ENCODE data around the gene MAGI3. TPM values are rescaled to one million over a fixed set of nuclear protein-coding genes. Genes with fewer than 3 reads are reported as not detected.

The MAGI3 gene
- total and polyA plus RNA-seq, 8 donors: 3.5 to 225 (median 49.7) TPM

DNA sequence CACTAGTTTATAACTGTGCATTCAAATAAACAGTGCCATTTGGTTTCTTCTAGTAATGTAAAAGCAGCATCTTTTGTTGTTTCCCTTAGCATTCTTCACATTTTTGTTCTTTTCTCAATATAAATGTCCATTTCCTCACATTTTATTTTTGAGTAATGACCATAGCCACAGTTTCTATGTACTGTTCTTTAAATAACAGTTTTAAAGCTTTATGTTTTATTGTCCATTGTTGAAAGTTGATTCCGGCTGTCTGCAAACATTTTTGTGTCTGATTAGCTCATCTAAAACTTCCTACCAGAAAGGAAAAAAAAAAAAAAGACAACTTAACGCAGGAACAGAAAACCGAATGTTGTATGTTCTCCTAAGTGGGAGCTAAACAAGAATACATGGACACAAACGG lies 139.7 kb downstream of the MAGI3 start:
- H3K4me3 ChIP-seq: no peak overlapping the region
- WGBS, 5 donors: 73 to 83% (median 77%) methylated on average over 4 of the region's 4 CpGs

DNA sequence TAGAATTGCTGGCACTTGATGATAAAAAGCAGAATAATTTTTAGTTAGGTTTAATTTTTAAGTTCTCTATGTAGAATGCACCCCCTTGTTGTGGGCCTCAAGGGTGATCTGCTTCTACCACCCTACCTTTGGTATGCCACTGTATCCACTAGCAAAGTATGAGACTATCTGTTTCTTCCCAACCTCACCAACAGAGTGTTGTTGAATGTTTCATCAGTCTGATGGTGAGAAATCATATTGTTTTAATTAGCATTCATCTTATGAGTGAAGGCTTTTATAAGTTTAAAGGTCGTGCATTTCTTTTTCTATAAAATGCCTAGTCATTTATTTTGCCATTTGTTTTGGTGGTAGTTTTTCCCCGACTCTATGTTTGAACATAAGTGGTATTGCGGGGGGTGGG lies 141.0 kb downstream of the MAGI3 start:
- intact Hi-C loops (cut with DNase I; ENCODE audit: low total_unique reads): no loop called here
- no peak for DNase-seq

More for the DNA sequence above, 139.7 kb downstream of the MAGI3 start:
- Histone ChIP-seq H3K27me3 (no peaks in the 10 kb centered on the region), H3K27ac (no peak overlapping the region), H3K4me1 (peaks cover 0 to 9% (median 2%) of the 10 kb centered on the region in 4 donors), H3K9me3 (peaks cover 0 to 10% (median 4%) of the 10 kb centered on the region in 4 donors), H3K36me3 (no peaks in the 10 kb centered on the region)
- no peak for TF ChIP-seq POLR2A (IDR thresholded peaks at IDR 0.05)
- no peak for DNase-seq
- intact Hi-C loops (cut with DNase I; ENCODE audit: low total_unique reads): no loop called here

DNA sequence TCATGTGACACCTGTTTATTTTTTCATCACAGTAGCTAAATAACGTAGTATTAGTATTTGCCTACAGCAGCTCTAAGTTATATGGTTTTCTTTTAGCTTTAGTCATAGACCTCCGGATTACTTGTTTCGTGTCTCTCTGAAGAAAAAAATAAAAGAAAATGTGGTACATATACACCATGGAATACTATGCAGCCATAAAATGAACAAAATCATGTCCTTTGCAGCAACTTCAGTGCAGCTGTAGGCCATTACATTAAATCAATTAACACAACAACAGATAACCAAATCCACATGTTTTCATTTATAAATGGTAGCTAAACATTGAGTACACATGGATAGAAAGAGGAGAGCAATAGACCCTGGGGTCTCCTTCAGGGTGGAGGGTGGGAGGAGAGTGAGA lies 142.7 kb downstream of the MAGI3 start:
- no peaks in the 10 kb centered on the region for H3K27me3 ChIP-seq
- no peak overlapping the region for H3K27ac ChIP-seq
- H3K36me3 ChIP-seq: no peaks in the 10 kb centered on the region
- H3K9me3 ChIP-seq: peaks cover 0 to 6% (median 2%) of the 10 kb centered on the region in 4 donors
- TF ChIP-seq POLR2A (IDR thresholded peaks at IDR 0.05) (no peak), EP300 (IDR thresholded peaks at IDR 0.05) (no peak)
- intact Hi-C loops (cut with DNase I; ENCODE audit: low total_unique reads): no loop called here
- WGBS, 5 donors: 63 to 96% (median 94%) methylated on average over 3 of the region's 3 CpGs
- DNase-seq: no peak
- H3K4me3 ChIP-seq: no peak overlapping the region
- H3K4me1 ChIP-seq: peaks cover 0 to 9% (median 2%) of the 10 kb centered on the region in 4 donors

More for the DNA sequence above, 141.0 kb downstream of the MAGI3 start:
- TF ChIP-seq POLR2A (IDR thresholded peaks at IDR 0.05): no peak
- TF ChIP-seq, protein P1, sequence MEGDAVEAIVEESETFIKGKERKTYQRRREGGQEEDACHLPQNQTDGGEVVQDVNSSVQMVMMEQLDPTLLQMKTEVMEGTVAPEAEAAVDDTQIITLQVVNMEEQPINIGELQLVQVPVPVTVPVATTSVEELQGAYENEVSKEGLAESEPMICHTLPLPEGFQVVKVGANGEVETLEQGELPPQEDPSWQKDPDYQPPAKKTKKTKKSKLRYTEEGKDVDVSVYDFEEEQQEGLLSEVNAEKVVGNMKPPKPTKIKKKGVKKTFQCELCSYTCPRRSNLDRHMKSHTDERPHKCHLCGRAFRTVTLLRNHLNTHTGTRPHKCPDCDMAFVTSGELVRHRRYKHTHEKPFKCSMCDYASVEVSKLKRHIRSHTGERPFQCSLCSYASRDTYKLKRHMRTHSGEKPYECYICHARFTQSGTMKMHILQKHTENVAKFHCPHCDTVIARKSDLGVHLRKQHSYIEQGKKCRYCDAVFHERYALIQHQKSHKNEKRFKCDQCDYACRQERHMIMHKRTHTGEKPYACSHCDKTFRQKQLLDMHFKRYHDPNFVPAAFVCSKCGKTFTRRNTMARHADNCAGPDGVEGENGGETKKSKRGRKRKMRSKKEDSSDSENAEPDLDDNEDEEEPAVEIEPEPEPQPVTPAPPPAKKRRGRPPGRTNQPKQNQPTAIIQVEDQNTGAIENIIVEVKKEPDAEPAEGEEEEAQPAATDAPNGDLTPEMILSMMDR (IDR thresholded peaks at IDR 0.05): no peak
- no peak for TF ChIP-seq POLR2AphosphoS5 (IDR thresholded peaks at IDR 0.05)
- TF ChIP-seq EP300 (IDR thresholded peaks at IDR 0.05): no peak
- H3K27me3 ChIP-seq: no peaks in the 10 kb centered on the region
- peaks cover 0 to 9% (median 2%) of the 10 kb centered on the region in 4 donors for H3K4me1 ChIP-seq
- no peak overlapping the region for H3K4me3 ChIP-seq
- no peaks in the 10 kb centered on the region for H3K36me3 ChIP-seq
- 88 to 94% (median 90%) methylated on average over 3 of the region's 3 CpGs for WGBS, 5 donors
- no peak overlapping the region for H3K27ac ChIP-seq
- peaks cover 0 to 10% (median 4%) of the 10 kb centered on the region in 4 donors for H3K9me3 ChIP-seq

DNA sequence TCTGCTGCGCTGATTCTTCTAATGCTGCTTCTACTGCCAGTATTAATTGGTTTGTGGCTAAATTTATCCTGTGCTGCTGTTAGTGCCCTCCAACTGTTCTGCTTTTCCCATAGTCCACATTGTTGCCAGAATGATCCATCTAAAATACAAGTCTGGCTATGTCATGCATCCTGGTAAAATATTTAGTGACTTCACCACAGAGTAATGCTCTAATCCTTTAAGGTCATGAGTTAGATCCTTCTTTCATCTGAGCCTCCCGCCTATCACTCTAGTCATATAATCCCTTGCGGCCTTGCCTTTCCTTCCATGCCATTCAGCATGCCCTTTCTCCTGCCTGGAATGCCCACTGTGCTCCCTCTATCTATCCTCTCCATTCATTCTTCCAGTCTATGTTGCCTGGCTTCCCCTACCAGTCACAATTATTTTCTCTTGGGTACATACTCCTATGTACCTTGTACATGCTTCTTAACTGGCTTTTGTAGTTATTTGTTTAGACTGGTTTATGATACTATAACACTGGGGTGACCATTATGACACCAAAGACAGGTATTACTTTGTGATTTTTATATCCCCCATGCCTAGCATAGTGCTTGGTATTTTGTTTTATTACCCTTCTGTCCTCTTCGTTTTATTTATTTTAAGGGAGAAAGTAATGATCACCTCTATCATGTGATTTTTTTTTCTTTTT lies 144.0 kb downstream of the MAGI3 start:
- H3K4me3 ChIP-seq: no peak overlapping the region
- TF ChIP-seq, protein P1 (IDR thresholded peaks at IDR 0.05): no peak
- TF ChIP-seq POLR2A (IDR thresholded peaks at IDR 0.05): no peak
- TF ChIP-seq POLR2AphosphoS5 (IDR thresholded peaks at IDR 0.05): no peak
- no peak for TF ChIP-seq EP300 (IDR thresholded peaks at IDR 0.05)
- intact Hi-C loops (cut with DNase I; ENCODE audit: low total_unique reads): no loop called here
- WGBS, 5 donors: 87 to 93% (median 91%) methylated on average over 4 of the region's 4 CpGs
- DNase-seq: no peak
- no peak overlapping the region for H3K27ac ChIP-seq
- no peaks in the 10 kb centered on the region for H3K27me3 ChIP-seq
- no peaks in the 10 kb centered on the region for H3K9me3 ChIP-seq
- peaks cover 0 to 9% (median 2%) of the 10 kb centered on the region in 4 donors for H3K4me1 ChIP-seq
- H3K36me3 ChIP-seq: no peaks in the 10 kb centered on the region

DNA sequence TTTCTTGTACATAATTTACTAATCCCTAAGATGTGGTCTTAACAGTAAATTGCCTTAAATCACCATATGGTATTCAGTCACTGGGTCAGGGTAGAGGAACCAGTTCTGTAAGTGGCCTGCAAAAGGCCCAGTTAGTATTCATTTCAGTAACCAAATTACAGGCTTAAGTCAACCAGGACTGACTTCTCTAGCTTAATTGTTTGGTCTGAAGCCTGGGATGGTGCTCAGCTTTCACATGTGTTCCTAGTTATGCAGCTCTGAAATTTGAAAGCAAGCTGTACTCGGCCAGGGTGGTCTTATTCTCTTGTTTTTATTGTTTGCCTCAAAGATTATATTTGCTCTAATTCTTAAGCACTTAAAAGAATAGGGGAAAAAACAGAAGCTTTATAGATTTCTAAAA lies 144.6 kb downstream of the MAGI3 start:
- Histone ChIP-seq H3K36me3 (no peaks in the 10 kb centered on the region), H3K4me3 (no peak overlapping the region), H3K4me1 (peaks cover 0 to 13% (median 4%) of the 10 kb centered on the region in 4 donors), H3K9me3 (no peaks in the 10 kb centered on the region), H3K27me3 (no peaks in the 10 kb centered on the region), H3K27ac (no peak overlapping the region)
- no peak for DNase-seq
- 75 to 96% (median 89%) methylated on average over 1 of the region's 1 CpG for WGBS, 5 donors
- intact Hi-C loops (cut with DNase I; ENCODE audit: low total_unique reads): no loop called here
- TF ChIP-seq POLR2A (IDR thresholded peaks at IDR 0.05): no peak

DNA sequence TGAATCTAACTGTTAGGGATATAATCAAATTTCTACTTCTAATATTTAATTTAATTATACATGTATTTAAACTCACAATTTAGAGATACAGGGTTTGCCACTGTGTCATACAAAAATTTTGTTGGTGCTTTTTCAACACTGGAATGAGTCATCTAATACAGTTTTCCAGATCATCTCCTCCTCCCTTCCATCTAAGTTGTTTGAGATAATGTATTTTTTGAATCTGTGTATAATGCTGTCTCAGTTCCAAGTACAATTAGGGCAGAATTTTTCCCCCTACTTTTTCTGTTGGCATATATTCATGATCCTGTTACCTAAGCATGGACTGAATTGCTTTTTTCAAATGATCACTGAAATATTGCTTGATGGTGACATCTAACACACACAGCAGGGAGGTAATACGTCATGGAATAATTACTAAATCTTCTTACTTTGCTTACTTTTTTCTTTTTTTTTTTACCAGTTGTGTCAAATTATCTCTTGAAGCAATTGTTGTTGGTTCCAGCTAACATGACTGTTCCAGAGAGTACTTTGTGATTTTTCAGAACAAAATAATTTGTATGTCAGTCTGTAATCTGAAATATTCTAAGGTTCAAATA lies 146.0 kb downstream of the MAGI3 start:
- intact Hi-C loops (cut with DNase I; ENCODE audit: low total_unique reads): no loop called here
- DNase-seq: no peak
- 79 to 95% (median 86%) methylated on average over 1 of the region's 1 CpG for WGBS, 5 donors
- Histone ChIP-seq H3K9me3 (no peaks in the 10 kb centered on the region), H3K27me3 (no peaks in the 10 kb centered on the region), H3K4me3 (no peak overlapping the region), H3K36me3 (no peaks in the 10 kb centered on the region), H3K27ac (no peak overlapping the region), H3K4me1 (peaks cover 0 to 20% (median 12%) of the 10 kb centered on the region in 4 donors)
- TF ChIP-seq POLR2A (IDR thresholded peaks at IDR 0.05): no peak
- TF ChIP-seq, protein P1 (IDR thresholded peaks at IDR 0.05): no peak
- TF ChIP-seq EP300 (IDR thresholded peaks at IDR 0.05): no peak
- TF ChIP-seq POLR2AphosphoS5 (IDR thresholded peaks at IDR 0.05): no peak

Data from stomach (tissue), 9 donors.